Mucosa of descending colon (tissue), 3 donors: ENCODE results near the gene CEP112. TPM values are rescaled to one million over a fixed set of nuclear protein-coding genes. Genes with fewer than 3 reads are reported as not detected.

Source experiments
- ATAC-seq: fragments of 200-7000 bp; cut with Tn5 transposase; one replicate; pipeline ENCODE4 v1.9.1; 2020; ENCODE audit warnings: mild to moderate bottlenecking, moderate library complexity
- DNase-seq, 3 donors: peaks; one replicate each; pipeline ENCODE4 v3.0.0-alpha.2; 2020
- H3K36me3 ChIP-seq: fragments of 200-600 bp; one replicate; pipeline ENCODE4 v1.8.0; 2021; ENCODE audit warnings: low read depth, mild to moderate bottlenecking
- H3K4me1 ChIP-seq: fragments of 200-600 bp; one replicate; pipeline ENCODE4 v1.8.0; 2021; ENCODE audit warnings: low read depth, mild to moderate bottlenecking
- H3K4me3 ChIP-seq: fragments of 200-600 bp; one replicate; pipeline ENCODE4 v1.8.0; 2021; ENCODE audit warnings: mild to moderate bottlenecking
- H3K9me3 ChIP-seq: fragments of 200-600 bp; one replicate; pipeline ENCODE4 v1.8.0; 2021; ENCODE audit warnings: mild to moderate bottlenecking
- intact Hi-C, 2 donors: fragments of 100-400 bp; cut with DNase I in 1 of 2; cut with micrococcal nuclease in 1 of 2; formaldehyde crosslinking; loops; one replicate each; pipeline versions ENCODE4 v1.11.0 to v1.11.1; 2022; cut with DNase I, micrococcal nuclease
- total RNA-seq, 3 donors: library from RNA; stranded (reverse); fragmentation: NEBNext Ultra II Directional in 2 of 3; extraction: Animal tissue kit (Norgen Biotek cat#: 25700) in 2 of 3; gene quantifications; one replicate each; pipeline versions ENCODE4 v1.2.1 to v1.2.4, GENCODE V29; 2021 to 2023
- TF ChIP-seq, protein P1 (sequence below): fragments of 200-600 bp; IDR thresholded peaks from one replicate; pipeline ENCODE4 v1.8.0; 2022; ENCODE audit warnings: antibody characterized with exemption, mild to moderate bottlenecking
- donor health status: DM: no; HTN: no; CAD: no; lungs with moderate emphysema.
- donor health status: DM: no; HTN: no; CAD: no.
- donor health status: DM: no; HTN: yes; CAD: no.

Gene CEP112
- total RNA-seq, 3 donors from 2014 or later: 6.3 to 18.5 (median 7.0) TPM

DNA sequence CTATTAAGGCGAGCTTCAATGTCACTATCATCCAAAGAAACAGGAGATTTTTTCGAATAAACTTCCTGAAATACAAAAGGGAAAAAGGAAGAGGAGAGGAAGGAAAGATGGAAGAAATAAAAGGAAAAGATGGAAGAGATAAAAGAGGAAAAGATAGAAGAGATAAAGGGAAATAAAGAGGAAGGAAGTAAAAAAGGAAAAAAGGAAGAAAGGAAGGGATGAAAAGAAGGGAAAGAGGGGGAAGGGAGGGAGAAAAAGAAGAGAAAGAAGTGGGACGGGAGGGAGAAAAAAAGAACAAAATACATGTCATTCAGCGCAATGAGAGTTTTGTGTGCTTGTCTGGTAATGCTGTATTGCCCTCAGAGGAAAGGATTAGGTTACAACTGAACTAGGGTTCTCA is 62.2 kb downstream of the CEP112 start:
- intact Hi-C loops: no loop called here
- ATAC-seq (no peak), DNase-seq (no peak)
- H3K36me3 ChIP-seq: no peaks in the 10 kb centered on the region
- TF ChIP-seq, protein P1, sequence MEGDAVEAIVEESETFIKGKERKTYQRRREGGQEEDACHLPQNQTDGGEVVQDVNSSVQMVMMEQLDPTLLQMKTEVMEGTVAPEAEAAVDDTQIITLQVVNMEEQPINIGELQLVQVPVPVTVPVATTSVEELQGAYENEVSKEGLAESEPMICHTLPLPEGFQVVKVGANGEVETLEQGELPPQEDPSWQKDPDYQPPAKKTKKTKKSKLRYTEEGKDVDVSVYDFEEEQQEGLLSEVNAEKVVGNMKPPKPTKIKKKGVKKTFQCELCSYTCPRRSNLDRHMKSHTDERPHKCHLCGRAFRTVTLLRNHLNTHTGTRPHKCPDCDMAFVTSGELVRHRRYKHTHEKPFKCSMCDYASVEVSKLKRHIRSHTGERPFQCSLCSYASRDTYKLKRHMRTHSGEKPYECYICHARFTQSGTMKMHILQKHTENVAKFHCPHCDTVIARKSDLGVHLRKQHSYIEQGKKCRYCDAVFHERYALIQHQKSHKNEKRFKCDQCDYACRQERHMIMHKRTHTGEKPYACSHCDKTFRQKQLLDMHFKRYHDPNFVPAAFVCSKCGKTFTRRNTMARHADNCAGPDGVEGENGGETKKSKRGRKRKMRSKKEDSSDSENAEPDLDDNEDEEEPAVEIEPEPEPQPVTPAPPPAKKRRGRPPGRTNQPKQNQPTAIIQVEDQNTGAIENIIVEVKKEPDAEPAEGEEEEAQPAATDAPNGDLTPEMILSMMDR: no peak
- H3K9me3 ChIP-seq: no peaks in the 10 kb centered on the region
- no peak overlapping the region for H3K4me3 ChIP-seq
- H3K4me1 ChIP-seq: no peaks in the 10 kb centered on the region

DNA sequence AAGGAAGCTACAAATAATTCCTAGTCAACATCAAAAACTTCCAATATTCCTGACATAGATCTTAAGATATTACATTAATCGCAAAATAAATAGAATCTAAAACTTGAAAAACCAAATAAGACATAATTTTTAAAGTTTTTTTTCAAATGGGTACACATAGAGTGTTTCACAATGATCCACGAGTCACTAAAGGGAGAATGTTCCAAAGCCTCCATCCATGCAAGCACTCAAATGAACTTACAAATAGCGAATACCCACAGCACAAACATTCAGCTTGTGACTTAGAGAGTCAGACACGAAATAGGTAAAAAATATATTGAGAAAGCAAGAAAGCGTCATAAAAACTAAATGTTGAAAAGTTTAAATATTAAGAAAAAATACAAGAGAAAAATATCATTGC is 65.7 kb downstream of the CEP112 start:
- Histone ChIP-seq H3K36me3 (no peaks in the 10 kb centered on the region), H3K9me3 (no peaks in the 10 kb centered on the region), H3K4me1 (no peaks in the 10 kb centered on the region), H3K4me3 (no peak overlapping the region)
- intact Hi-C loops: no loop called here
- ATAC-seq (no peak), DNase-seq (no peak)
- TF ChIP-seq, protein P1: no peak

DNA sequence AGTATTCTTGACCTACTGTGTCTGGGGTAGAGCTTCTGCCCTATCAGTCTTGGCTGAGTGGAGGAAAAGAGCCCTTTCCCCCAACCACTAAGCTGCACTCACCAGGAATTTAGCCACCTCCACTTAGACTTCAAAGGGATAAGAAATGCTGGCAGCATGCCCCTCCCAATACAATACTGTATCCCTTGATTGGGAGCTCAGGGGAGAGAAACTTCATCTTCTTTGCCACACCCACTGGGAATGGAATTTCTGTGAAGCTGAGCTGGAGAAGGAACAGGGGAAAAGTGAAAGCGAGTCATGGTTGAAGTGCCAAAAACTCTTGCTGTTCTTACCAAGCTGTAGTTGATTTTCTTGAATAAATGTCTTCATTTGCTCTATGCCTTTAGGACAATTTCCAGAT is 68.8 kb downstream of the CEP112 start:
- intact Hi-C loops: no loop called here
- DNase-seq (no peak), ATAC-seq (no peak)
- TF ChIP-seq, protein P1: no peak
- no peaks in the 10 kb centered on the region for H3K36me3 ChIP-seq
- H3K4me1 ChIP-seq: no peaks in the 10 kb centered on the region
- H3K4me3 ChIP-seq: no peak overlapping the region
- H3K9me3 ChIP-seq: no peaks in the 10 kb centered on the region

DNA sequence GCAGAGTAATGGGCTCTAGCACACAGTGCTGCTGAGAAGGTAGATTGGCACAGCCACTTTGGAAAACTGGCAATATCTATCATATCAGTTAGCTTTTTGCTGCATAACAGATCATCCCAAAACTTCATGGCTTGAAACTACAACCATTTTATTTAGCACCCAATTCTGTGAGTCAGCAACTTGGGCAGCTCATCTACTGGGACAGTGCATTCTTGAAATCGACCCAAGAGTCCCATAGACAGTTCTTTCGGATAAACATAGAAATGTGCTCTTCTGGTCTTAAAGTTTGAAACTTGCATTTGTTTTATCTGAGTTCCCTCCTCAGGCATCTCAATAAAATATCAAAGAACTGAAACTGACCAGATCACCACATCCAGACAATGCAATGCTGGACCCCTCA is 76.7 kb downstream of the CEP112 start:
- DNase-seq (no peak), ATAC-seq (no peak)
- no peaks in the 10 kb centered on the region for H3K36me3 ChIP-seq
- intact Hi-C loops: no loop called here
- peaks cover 4% of the 10 kb centered on the region for H3K9me3 ChIP-seq
- no peak overlapping the region for H3K4me3 ChIP-seq
- H3K4me1 ChIP-seq: no peaks in the 10 kb centered on the region
- TF ChIP-seq, protein P1: no peak

DNA sequence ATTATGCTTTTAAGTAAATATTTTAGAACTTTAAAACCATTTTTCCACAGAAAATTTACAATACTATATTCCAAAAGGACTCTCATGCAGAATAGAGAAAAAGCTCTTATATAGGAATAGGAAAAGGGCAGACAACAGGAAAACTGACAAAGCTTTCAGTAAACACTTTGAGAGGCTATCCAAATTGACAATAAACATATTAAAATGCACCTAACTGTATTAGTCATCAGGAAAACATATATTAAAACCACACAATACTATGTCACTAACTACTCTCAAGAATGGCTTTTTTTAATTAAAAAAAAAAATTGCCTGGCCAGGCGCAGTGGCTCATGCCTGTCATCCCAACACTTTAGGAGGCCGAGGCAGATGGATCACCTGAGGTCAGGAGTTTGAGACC is 77.3 kb downstream of the CEP112 start:
- DNase-seq (no peak), ATAC-seq (no peak)
- H3K4me3 ChIP-seq: no peak overlapping the region
- no peaks in the 10 kb centered on the region for H3K36me3 ChIP-seq
- TF ChIP-seq, protein P1: no peak
- H3K9me3 ChIP-seq: peaks cover 4% of the 10 kb centered on the region
- intact Hi-C loops: no loop called here
- H3K4me1 ChIP-seq: no peaks in the 10 kb centered on the region

DNA sequence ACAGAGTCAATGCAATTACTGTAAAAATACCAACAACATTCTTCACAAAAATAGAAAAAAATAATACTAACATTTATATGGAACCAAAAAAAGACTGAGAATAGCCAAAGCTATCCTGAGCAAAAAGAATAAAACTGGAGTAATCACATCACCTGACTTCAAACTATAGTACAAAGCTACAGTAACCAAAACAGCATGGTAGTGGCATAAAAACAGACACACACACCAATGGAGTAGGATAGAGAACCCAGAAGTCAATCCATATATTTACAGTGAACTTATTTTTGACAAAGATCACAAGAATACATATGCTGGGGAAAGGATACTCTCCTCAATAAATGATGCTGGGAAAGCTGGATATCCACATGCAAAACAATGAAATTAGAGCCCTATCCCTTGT is 84.2 kb downstream of the CEP112 start:
- no peaks in the 10 kb centered on the region for H3K9me3 ChIP-seq
- ATAC-seq (no peak), DNase-seq (no peak)
- H3K36me3 ChIP-seq: no peaks in the 10 kb centered on the region
- intact Hi-C loops: no loop called here
- TF ChIP-seq, protein P1: no peak
- H3K4me1 ChIP-seq: no peaks in the 10 kb centered on the region
- no peak overlapping the region for H3K4me3 ChIP-seq
